Fibroblast of skin of scalp (primary cell): Measurements from ENCODE around the gene PUS1.
"Not testable (repeated sequence)": the region's sequence is repeated elsewhere in the genome, so short reads cannot be mapped to it uniquely, and the experiment has no call there.

Experiments
- DNase-seq: peaks from one replicate; pipeline ENCODE4 v3.0.0-alpha.2; 2013

Gene PUS1

DNA sequence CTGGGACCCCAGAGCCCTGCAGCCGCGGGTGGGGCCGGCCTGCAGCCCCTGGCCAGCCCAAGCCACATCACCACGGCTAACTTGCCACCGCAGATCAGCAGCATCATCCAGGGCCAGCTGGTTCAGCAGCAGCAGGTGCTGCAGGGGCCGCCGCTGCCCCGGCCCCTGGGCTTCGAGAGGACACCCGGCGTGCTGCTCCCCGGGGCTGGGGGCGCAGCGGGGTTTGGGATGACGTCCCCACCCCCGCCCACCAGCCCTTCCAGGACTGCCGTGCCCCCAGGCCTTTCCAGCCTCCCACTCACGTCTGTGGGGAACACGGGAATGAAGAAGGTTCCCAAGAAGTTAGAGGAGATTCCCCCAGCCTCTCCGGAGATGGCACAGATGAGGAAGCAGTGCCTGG is 32.3 kb downstream of the PUS1 start:
- not testable (repeated sequence) for DNase-seq

DNA sequence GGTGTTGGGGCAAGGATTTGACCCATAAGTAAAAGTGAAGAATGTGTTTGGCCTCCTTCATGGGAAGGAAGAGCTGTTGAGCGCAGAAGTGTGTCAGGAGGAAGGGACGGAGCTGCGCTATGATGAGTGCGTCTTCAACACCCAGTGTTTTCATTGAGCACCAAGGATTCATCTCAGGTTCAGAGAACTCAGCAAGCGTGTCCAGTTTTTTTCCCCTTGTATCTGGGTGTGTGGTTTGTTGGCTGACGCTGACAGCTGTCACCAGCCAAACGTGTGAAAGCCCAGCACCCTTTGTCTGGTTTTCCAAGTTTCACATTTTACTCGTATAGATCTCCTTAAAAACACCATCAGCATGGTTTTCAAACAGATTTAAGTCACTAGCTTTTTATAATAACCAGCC is 33.0 kb downstream of the PUS1 start:
- DNase-seq = no peak

DNA sequence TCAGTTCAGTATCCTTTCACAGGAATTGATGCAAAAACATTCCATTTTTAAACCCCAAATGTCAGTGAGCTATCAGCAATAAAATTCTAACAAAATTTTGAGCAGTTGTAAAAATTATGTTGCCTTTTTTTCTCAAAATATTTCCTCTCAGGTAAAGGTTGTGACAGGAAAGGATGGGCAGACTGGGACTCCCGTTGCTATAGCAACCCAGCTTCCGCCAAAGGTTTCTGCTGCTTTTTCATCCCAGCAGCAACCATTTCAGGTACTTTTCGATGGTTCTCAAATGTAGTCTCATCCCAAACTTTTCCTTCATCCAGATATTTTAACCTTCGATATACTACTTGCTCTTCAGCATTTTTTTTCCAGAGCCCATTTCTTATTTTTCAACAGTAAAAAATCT is 34.3 kb downstream of the PUS1 start:
- DNase-seq = no peak

DNA sequence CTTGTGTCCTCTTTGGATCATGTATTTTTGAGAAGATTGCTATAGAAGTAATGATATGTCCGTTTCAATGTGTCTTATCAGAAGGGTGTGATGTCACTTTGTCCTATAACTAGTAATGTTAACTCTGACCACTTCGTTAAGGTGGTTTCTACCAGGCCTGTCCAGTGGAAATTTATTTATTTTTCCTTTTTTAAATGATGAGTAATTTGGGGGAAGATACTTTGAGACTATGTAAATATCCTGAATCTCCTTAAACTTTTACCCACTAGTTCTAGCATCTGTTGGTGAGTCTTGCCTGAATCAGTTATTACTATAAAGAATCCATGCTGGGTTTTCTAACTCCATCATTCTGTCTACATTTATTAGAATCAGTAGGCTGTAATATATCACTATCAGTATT is 36.0 kb downstream of the PUS1 start:
- DNase-seq = no peak

DNA sequence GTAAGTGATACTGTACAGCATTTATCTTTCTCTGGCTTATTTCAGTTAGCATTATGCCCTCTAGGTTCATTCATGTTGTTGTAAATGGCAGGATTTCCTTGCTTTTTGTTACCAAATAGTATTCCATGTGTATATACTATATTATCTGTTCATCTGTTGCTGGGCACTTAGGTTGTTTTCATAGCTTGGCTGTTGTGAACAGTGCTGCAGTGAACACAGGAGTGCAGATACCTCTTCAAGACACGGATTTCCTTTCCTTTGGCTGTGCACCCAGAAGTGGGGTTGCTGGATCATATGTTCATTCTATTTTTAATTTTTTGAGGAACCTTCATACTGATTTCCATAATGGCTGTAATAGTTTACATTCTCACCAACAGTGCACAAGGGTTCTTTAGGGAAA is 42.1 kb downstream of the PUS1 start:
- no peak for DNase-seq

DNA sequence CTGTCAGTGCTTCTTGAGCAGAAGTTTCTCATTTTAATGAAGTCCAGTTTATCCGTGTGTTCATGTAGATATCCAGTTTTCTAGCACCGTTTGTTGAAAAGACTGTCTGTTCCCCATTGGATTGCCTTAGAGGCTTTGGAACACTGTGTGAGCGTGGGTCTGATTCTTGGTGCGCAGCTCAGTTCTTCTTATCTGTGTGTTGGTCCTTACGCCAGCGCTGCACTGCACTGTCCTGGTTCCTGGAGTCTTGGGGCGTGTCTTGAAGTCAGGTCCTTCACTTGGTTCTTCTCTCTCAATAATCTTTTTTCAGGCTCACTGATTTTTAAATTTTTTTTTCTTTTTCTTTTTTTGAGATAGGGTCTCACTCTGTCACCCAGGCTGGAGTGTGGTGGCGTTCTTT is 46.2 kb downstream of the PUS1 start:
- no peak for DNase-seq

DNA sequence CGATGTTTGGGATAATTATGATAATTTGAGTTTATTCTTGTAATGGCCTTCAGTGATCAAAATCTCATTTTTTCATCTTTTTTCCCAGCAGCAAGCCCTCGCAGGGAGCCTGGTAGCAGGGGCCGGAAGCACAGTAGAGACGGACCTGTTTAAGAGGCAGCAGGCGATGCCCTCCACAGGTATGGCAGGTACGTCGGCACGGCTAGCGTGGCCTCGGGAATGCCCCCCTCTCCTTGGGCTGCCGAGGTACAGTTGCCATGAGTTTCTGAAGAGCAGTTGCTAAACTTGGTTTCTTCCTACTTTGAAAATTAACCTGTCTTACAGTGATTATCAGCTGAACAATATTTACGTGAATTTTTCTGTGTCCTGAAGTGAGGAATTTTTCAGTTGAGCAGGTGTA is 50.5 kb downstream of the PUS1 start:
- no peak for DNase-seq

DNA sequence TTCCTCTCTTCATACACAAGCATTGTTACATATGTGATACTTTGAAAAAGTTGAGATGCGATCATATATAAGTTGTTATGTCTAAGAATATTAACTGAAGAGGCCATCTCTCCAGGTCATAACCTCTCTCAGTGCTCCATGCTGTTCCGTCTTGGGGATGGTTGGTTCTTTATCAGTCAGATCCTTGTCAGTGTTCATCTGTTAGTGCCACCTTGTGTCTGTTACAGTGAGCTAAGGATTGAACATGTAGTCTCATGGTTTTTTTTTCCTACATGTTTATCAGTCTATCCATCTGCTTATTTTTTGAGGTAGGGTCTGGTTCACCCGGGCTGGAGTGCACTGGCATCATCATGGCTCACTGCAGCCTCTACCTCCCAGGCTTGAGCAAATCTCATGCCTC is 51.2 kb downstream of the PUS1 start:
- DNase-seq = no peak

DNA sequence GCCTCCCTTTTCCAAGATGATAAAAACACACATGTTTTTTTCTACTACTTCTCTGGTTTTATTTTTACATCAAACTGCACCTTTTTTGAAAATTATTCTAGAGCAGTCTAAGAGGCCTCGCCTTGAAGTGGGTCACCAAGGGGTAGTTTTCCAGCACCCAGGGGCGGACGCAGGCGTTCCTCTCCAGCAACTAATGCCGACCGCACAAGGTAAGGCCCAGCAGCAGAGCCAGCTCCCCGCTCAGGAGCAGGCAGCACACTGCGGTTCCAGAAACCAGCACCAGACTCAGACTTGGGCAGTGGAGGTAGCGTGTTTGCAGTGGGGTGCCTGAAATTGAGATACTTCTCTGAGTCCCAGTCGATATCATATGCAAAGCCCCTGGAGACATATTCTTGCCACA is 52.3 kb downstream of the PUS1 start:
- DNase-seq = no peak

DNA sequence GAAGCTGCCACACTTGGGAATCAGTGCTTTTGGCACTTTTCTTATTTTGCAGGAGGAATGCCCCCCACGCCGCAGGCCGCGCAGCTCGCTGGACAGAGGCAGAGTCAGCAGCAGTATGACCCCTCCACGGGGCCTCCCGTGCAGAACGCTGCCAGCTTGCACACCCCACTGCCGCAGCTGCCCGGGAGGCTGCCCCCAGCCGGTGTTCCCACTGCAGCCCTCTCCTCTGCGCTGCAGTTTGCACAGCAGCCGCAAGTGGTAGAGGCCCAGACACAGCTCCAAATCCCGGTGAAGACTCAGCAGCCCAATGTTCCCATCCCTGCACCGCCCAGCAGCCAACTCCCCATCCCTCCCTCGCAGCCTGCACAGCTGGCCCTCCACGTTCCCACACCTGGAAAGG is 53.0 kb downstream of the PUS1 start:
- DNase-seq = no peak

DNA sequence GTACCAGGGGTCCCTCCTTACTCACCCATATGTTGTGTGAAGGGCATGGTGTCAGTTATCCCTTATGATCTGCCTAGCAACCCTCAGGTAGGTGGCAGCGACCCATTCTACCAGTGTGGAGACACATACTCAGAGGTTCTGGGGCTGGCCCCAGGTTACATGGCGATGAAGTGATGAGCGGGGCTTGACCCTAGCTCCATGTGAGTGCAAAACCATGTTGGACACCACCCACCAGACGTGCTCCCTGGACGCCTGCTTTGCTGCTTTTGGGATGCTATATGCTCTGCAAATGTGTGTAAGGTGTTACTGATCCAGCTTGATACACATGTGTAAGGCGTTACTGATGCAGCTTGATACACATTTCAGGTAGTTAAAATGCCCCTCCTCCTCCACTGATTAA is 54.0 kb downstream of the PUS1 start:
- no peak for DNase-seq

DNA sequence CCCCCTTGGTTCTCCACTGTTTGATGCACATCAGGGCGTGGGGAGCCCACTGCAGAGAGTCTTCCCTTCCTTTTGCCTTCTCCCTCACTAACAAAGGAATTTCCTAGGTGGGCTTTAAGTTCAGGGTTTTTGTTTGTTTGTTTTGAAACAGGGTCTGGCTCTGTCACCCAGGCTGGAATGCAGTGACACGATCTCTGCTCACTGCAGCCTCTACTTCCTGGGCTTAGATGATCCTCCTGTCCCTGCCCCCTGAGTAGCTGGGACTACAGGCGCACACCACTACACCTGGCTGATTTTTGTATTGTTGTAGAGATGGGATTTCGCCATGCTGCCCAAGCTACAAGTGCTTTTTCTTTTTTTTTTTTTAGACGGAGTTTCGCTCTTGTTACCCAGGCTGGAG is 54.5 kb downstream of the PUS1 start:
- DNase-seq = no peak

DNA sequence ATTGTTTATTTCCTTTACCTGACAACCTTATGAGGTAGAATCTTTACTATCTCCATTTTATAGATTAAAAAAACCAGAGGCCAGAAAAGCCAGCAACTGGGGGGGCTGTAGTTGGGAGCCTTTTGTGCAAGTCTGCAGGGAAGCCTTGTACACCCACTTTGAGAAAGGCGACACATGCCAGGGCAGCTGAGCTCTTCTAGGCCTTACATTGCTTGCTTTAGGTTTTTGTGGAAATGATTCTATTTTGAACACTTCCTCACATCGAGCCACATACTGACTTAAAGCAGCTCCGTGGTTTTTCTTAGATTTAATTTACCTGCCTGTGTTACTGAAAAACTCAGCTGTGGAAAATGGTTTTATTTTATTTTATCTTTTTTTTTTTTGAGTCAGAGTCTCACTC is 55.3 kb downstream of the PUS1 start:
- no peak for DNase-seq

DNA sequence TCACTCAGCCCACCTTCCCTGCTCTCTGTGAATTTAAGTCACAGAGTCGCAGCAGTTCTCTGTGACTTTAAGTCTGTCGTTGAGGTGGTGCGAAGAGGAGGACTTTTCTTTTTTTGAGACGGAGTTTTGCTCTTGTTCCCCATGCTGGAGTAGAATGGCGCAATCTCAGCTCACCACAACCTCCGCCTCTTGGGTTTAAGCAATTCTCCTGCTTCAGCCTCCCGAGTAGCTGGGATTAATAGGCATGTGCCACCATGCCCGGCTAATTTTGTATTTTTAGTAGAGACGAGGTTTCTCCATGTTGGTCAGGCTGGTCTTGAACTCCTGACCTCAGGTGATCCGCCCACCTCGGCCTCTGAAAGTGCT is 56.4 kb downstream of the PUS1 start:
- not testable (repeated sequence) for DNase-seq

DNA sequence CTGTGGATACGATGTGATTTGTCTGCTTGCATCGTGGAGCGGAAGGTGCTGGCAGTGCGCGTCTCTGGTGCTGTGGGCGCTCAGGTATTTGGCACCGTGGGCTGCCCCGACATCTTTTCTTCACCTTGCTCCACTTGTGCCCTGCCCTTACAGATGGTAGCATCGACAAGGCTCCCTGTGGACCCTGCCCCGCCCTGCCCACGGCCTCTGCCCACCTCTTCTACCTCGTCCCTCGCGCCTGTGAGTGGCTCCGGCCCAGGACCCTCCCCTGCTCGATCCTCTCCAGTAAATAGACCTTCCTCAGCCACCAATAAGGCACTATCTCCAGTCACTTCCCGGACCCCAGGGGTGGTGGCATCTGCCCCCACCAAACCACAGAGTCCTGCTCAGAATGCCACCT is 57.3 kb downstream of the PUS1 start:
- DNase-seq = no peak

DNA sequence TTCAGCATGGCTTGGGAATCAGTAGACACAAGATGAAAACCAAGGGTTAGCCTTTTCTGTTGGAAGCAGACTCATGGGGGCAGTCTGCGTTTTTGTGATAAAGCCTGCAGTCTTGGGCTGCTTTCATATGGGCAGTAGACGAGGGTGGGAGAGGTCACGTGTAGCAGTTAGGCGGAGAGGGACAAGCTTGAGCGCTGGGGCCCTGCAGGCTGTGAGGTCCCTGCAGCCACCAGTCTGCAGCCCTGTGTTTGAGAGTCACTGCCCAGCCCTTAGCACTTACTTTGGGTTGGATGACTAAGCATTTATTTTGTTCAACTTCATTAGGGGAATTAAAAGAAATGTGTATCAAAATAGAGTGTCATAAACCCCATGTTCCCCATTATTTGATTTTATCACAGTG is 57.8 kb downstream of the PUS1 start:
- DNase-seq = no peak

DNA sequence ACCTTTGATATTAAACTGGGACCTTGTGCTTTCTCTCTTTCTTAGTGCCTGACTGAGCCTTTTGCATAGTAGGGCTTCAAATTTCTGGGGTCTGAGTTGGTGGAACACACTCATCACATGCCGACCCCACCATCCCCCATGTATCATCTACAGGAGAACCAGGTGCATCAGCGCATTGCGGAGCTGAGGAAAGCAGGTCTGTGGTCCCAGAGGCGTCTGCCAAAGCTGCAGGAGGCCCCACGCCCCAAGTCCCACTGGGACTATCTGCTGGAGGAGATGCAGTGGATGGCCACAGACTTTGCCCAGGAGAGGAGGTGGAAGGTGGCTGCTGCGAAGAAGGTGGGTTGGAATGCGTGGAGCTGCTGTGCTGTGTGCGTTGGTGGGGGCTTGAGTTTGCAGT is 58.5 kb downstream of the PUS1 start:
- no peak for DNase-seq

DNA sequence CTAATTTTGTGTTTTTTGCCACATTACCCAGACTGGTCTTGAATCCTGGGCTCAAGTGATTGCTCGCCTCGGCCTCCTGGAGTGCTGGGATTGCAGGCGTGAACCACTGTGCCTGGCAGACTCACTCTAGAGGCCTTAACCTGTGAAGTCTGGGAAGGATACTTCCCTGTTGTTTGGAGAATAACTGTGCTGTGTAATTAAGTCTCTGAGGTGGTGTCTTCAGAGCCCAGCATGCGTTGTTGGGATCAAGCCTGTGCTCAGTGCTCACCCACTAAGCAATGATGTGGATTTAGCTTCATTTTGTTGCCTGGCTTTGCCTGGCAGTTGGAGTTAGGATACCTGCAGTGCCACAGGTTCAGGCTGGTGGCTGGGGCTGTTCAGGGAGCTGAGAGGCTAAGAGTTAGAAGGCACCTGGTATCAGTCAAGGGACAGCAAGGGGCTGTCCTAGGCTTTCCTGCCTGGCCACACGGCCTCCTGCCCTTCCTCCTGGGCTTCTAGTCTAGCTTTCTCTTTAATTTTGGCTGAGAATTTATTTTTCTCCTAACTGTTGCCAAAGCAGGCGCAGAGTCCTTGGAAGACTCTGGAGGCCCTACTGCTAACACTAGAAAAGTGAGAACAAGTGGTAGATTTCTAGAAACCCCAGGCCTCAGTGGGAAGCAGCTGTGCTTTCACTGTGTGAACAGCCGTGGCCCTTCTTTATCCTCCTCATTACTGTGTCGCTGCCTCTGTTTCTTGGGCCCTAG is 59.1 kb downstream of the PUS1 start:
- no peak for DNase-seq

DNA sequence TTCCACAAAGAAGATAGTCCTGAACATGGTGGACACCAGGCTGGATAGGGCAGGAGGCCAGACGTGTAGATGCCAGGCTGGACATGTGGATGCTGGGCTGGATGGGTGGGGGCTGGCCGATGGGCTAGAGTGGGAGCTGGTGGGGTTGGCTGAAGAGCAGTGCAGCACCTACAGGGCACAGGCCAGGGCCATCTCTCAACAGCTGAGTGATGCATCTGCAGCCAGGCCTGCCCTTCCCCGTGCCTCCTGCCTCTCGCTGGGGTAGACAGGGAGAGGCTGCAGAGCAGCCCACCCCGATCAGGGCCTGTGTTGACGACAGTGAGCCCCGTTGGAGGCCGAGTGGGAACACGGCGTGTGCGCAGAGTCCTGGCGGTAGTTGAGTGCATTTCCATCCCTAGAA is 59.9 kb downstream of the PUS1 start:
- DNase-seq = no peak

DNA sequence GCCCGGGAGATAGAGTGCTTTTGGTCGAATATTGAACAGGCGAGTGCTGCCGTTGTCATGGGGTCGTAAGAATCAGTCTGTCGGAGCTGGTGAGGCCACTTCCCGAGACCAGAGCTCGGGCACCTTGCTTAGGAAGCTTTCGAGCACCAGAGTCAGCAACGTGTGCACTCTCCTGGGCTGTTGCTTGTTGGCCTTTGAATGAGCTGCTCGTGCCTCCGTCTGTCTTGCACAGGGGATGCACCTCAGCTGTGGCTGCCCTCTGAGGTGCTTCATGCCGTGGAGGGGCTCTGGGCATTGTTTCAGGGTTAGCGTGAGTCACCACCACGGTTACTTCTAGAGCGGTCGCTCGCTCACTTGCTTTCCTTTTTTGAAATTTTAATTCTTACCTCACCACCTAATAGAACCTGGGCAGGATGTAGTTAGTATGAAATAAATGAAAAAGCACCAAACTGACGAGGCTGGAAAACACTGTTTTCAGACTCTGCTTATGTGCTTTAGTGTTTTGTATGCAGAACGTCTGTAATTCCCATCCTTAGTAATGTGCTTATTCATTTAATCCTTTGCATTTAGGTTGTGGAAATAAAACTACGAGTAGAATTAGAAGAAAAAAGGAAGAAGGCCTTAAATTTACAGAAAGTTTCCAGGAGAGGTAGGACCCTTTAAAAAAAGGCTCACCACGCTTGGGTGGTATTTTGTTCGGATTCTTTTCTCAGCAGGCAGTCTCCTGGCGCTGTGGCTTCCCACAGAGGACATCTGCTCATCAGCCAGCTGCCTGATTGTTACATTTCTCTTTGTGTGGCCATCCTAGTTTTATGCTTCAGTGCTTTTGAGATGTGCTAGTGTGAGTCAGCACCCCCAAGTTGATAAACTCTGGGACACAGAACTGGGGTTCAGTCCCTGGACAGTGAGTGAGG is 61.2 kb downstream of the PUS1 start:
- DNase-seq = peak; percentile 76

DNA sequence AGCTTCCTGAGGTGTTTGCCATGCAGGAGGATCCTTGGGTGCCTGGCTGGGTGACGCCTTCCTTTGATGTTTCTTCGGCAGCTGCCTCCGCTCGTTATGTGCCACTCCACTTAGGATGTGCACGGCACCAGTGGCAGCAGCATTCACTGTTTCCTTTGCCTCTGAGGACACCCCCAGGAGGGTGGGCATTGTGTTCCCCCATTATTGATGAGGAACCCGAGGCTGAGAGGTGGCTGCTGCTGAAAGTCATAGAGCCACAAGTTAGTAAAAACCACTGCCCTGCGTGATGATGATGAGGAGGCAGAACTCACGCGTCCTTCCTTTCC is 61.9 kb downstream of the PUS1 start:
- DNase-seq = no peak

DNA sequence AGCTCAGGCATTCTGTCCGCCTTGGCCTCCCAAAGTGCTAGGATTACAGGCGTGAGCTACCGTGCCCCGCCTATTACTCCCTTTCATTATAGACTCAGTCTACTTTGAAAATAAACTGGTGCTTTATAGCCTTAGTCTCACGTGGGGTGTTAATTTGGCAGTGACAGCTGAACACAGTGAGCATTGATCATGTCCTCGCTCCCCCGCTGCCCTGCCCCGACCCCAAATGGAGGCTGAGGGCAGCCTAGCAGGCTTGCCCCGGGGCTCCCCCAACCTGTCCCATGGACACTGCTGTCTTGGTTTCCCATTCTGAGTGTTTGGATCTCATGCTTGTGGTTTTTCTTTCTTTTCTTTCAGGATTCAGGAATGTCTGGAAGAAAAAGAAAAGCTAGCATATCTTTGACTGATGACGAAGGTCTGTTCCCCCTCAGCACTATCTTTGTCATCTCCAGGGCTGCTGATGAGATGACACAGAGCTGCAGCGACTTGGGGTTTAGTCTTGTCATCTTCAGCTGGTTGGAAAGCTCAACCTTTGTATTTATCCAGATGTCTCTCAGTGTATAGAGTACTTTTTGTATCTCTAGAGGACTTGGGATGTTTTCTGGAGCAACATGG is 62.8 kb downstream of the PUS1 start:
- peak; percentile 80 for DNase-seq

DNA sequence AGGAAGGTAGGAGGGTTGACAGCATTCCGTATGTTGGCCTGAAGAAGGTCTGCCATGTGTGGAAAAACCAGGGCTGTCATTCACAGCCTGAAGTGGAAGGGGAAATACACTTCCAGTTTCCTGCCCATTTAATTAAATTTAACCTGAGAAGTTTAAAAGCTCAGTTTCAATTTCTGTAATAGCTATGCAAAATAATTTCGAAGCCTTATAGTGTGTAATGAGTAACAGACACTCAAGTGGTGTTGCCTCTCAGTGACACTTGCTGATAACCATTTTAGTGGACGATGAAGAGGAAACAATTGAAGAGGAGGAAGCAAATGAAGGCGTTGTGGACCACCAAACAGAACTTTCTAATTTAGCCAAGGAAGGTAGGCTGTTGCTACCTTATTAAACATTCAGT is 65.5 kb downstream of the PUS1 start:
- no peak for DNase-seq
